Right kidney (tissue), 1 donor: ENCODE data around the gene PHACTR2.
A peak's percentile ranks its signal among the peaks of the same experiment; 100 is the strongest.
"Not testable (repeated sequence)": the region's sequence is repeated elsewhere in the genome, so short reads cannot be mapped to it uniquely, and the experiment has no call there.

Experiments
- DNase-seq: peaks from one replicate; pipeline ENCODE4 v3.0.0-alpha.2; 2016

Gene PHACTR2

GRCh38 chr6:143806282-143807102 lies 128.7 kb downstream of the PHACTR2 start:
- no peak for DNase-seq

GRCh38 chr6:143807103-143807772 lies 129.5 kb downstream of the PHACTR2 start:
- DNase-seq, result no peak

GRCh38 chr6:143810745-143811144 lies 133.0 kb downstream of the PHACTR2 start:
- DNase-seq, result no peak

- DNase-seq, result no peak
Measured at GRCh38 chr6:143811501-143812157, 133.9 kb downstream of the PHACTR2 start.

GRCh38 chr6:143817621-143818020 lies 139.9 kb downstream of the PHACTR2 start:
- no peak for DNase-seq

GRCh38 chr6:143821359-143821758 lies 143.6 kb downstream of the PHACTR2 start:
- DNase-seq, result no peak

GRCh38 chr6:143822584-143823024 lies 144.8 kb downstream of the PHACTR2 start:
- DNase-seq, result no peak

- no peak for DNase-seq
Measured at GRCh38 chr6:143823548-143823947, 145.8 kb downstream of the PHACTR2 start.

GRCh38 chr6:143828572-143828971 lies 150.8 kb downstream of the PHACTR2 start:
- no peak for DNase-seq

- DNase-seq, result no peak
Measured at GRCh38 chr6:143836150-143836549, 158.4 kb downstream of the PHACTR2 start.

GRCh38 chr6:143838395-143838794 lies 160.6 kb downstream of the PHACTR2 start:
- DNase-seq, result no peak

- DNase-seq, result no peak
Measured at GRCh38 chr6:143839196-143839595, 161.4 kb downstream of the PHACTR2 start.

- no peak for DNase-seq
Measured at GRCh38 chr6:143840595-143841265, 163.0 kb downstream of the PHACTR2 start.

- no peak for DNase-seq
Measured at GRCh38 chr6:143842461-143842901, 164.7 kb downstream of the PHACTR2 start.

- peak; percentile 96 for DNase-seq
Measured at GRCh38 chr6:143842902-143843676, 165.3 kb downstream of the PHACTR2 start, which contains the start of gene LTV1. TSS of gene LTV1 (plus strand) at chr6:143843338. CDS start at chr6:143843478, 140 bp downstream.

GRCh38 chr6:143843677-143843999 lies 165.9 kb downstream of the PHACTR2 start:
- DNase-seq, result no peak

GRCh38 chr6:143844006-143844405 lies 166.2 kb downstream of the PHACTR2 start:
- DNase-seq, result no peak

- DNase-seq, result no peak
Measured at GRCh38 chr6:143845033-143845432, 167.3 kb downstream of the PHACTR2 start.

GRCh38 chr6:143851706-143852105 lies 173.9 kb downstream of the PHACTR2 start:
- DNase-seq, result not testable (repeated sequence)

- not testable (repeated sequence) for DNase-seq
Measured at GRCh38 chr6:143855057-143855456, 177.3 kb downstream of the PHACTR2 start.

GRCh38 chr6:143856762-143857161 lies 179.0 kb downstream of the PHACTR2 start:
- DNase-seq, result not testable (repeated sequence)

- DNase-seq, result no peak
Measured at GRCh38 chr6:143857651-143858050, 179.9 kb downstream of the PHACTR2 start.
